DMS153 treated with DMSO at 0.1 percent for 48 hours (cell line): ENCODE measurements around the gene PEX10.
"Not testable (repeated sequence)": the region's sequence is repeated elsewhere in the genome, so short reads cannot be mapped to it uniquely, and the experiment has no call there.

Experiments used
- DNase-seq: peaks from one replicate; lab custom pipeline; 2025; ENCODE audit not compliant: unreplicated experiment; lab: John Stamatoyannopoulos, UW

Gene PEX10

DNA sequence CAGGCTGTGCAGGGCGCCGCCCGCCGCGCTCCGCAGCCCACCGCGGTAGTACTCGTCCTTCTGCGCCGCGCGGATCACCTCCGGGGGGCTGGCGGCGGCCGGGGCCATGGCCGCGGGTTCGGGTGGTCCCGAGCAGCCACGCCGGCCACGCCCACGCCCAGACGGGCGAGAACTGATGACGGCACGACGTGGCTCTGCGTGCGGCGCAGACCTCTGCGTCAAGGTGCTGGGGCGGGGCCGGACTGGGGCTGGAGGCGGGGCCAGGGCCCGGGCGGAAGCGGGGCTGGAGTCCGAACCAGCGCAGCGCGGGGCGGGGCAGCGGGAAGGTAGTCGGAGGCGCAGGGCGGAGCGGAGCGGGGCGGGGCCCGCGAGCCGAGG lies at the start of gene PEX10:
Gene PEX10, minus strand, starts transcription at position 170 of the 378 bp plus-strand sequence. Its CDS starts 62 bp downstream, at position 108.
- DNase-seq: peak; percentile 99

DNA sequence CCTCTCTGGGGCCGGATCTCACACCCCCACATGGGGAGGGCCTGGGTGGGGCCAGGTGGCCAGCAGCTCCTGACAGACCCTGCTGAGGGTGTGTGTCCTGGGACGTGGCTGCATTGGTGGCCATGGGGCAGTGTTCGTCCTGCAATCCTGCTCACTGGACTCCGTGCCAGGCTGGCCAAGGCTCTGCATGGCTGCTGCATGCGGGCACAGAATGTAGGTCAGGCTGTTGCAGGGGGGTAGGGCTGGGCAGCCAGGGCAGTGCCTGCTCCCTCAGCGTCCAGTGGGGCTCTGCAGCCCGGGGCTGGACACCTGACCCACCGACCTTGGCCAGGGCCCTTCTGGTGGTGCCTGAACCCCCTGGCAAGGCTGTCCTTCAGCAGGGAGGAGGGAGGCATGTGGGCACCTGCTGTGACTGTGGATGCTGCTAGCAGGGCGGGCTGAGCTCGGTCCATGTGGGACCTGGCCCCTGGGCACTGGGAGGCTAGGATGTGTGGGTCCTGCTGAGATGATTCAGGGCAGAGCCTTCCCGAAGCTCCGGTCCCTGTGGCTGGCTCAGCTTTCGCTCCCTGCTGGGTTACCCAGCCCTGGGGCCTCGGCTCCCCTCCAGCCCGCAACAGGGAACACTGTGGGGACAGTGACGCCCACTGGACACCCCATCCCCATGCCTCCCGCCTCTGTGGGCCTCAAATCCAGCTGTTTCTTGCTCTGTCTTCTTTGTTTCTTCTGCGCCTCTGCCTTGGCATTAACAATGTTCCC lies 48.8 kb upstream of the PEX10 start:
- DNase-seq: no peak

DNA sequence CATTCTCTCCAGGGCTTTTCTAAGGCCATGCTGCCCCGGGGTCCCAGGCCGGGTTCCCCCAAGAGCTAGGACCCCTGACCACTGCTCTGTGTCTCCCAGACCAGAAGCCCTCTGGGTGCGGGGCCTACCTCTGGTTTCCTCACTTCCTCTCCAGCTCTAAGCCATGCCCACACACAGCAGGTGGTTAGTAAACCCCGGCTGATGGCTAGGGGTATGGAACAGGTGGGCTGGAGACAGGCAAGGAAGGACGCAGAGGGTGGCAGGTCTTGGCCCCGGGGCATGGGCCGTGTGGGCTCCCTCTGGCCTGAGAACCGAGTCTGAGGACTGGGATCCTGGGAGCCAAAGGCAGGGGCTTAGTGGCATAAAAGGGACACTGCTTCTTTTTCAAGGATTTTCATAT lies 47.8 kb upstream of the PEX10 start:
- DNase-seq: no peak

DNA sequence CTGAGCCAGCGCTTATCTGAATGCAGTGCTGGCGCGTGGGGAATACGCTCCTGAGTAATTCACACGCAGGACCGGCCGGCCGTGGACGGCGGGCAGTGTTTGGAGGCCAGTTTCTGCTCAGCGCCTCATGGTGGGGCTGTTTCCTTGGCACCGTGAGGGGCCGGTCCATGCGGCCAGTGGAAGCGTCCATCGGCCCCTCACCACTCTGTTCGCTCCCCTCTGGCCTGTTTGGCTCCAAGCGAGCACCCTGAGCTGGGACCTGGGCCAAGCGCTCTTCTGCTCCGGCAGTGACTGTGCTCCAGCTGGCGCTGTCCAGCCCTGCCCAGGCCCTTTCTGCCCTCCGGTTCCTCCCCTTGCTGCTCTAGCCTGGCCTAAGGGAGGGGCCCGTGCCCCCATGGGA lies 47.4 kb upstream of the PEX10 start:
- DNase-seq: no peak

DNA sequence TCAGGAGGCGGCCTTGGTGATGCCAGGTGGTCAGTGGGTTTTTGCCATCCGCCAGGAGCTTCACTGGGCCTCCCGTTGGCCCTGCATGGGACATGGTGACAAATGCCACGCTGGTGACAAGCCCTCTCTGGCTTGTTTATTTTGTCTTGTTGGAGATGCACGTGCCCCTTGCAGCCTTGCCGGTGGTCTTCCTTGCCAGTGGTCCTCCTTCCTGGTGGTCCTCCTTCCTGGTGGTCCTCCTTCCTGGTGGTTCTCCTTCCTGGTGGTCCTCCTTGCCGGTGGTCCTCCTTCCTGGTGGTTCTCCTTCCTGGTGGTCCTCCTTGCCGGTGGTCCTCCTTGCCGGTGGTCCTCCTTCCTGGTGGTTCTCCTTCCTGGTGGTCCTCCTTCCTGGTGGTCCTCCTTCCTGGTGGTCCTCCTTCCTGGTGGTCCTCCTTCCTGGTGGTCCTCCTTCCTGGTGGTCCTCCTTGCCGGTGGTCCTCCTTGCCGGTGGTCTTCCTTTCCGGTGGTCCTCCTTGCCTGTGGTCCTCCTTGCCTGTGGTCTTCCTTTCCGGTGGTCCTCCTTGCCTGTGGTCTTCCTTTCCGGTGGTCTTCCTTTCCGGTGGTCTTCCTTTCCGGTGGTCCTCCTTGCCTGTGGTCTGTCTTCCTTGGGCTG lies 46.9 kb upstream of the PEX10 start:
- not testable (repeated sequence) for DNase-seq

DNA sequence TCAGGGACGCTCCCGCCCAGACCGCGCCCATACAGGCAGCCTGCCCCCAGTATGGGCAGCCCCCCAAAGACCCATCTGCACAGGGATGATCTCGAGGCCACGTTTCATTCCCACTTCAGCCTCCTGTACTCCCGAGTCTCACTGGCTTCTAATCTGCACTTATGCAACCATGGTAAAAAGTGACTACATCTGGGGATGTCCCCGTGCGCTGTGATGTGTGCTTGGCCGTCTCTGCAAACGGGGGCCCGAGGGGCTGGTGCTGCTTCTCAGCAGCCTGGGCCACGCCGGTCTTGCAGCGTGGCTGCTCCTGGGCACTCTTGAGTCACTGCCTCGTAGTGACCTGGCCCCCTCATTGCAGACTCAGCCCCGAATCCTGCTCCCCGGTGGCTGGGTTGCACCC lies 46.3 kb upstream of the PEX10 start:
- no peak for DNase-seq

DNA sequence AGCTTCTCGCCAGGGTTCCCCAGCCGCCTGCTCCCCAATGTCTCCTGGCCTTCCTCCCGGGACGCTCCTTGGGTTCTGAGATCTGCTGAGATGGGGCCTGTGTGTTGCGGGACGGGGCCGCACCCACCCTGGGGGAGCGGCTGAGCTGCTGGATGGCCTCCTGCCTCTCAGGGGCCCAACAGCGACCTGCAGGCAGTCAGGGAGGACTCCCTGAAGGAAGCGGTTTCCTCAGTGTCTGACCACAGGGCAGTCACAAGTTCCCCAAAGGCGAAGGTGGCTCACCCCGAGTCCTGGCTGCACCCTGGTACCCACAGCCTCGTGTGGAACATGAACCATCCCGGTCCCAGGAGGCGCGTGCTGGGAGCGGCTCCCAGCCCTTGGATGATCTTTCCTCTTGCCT lies 45.1 kb upstream of the PEX10 start:
- DNase-seq: no peak

DNA sequence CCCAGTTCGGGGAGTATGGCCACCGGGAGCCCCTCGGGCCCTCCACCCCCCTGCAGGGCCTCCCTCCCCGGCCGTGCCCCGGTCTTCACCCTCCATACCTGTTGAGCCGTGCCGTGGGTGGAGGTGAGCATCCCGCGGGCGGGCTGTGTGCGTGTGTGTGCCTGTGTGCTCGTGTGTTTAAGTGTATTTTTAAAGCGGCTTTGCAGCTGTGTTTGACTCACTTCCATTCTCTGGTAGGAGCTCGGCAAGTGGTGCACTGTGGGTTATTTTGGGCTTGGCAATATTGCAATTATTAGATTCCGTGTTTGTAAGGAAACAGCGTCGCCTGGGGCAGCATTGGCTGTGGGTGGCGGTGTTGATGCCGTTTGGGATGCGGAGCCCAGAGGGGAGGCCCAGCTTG lies 43.4 kb upstream of the PEX10 start:
- no peak for DNase-seq

DNA sequence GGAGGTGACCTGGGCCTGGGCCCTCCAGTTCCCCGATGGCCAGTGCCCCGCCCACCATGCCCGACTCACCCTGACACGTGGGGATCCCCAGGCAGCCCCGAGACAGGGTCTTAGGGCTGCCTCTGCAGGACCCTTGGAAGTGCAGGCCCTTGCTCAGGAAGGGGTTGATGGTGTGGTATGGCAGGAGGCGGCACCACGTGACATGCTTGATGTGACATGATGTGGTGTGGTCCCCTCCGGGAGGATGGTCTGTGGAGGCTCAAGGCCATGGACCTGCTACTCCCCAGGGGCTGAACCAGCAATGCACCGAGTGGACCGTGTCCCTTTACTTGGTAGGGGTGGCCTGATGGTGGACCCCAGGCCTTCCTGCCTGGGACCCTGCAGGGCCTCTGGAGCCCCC lies 41.9 kb upstream of the PEX10 start:
- DNase-seq: no peak

DNA sequence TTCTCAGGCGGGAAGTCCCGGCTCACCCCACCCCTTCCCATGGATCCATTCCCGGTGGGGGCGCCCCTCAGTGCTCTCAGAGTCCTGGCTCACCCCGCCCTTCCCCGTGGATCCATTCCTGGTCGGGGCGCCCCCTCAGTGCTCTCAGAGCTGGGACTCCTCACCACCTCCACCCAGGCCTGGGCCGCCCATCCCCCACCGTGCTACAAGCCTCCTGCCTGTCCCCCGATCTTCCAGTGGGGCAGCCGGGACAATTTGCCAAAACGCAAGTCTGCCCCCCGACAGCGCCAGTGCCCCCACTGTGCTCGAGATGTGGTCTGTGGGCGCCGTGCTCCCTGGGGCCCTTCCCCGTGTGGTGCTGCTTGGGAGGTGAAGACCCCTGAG lies 40.6 kb upstream of the PEX10 start:
- no peak for DNase-seq

DNA sequence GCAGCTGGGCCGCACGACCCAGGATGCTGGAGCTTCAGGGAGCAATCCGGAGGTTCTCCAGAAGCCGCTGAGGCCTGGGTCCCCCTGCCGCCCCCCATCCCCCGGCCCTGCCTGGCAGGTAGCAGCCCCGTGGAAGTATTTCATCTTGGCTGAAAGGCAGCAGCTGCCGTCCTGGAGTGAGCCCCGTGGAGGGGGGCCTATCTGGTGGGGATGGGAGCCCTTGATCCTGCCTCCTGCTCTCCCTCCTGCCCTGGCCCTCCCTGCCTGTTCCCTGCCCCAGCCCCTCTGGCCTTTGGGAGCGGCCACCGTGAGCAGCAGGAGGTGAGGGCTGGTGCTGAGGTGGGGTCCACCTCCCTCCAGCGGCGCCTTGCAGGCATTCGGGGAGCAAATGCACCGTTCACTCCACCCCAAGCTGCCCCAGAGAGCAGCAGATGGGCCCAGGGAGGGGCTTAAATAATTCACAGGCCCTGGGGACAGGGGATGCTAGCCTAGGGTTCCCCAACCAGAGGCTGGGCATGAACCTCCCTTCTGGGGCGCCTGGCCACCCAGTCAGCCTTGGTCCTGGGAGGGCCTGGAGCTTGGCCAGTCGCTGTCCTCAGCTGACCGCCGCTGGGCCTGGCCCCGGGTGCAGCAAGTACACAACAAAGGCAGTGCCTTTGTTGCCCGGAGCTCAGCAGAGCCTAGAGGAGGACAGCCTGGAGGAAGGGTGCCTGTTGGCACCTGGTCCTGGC lies 40.0 kb upstream of the PEX10 start:
- DNase-seq: no peak

DNA sequence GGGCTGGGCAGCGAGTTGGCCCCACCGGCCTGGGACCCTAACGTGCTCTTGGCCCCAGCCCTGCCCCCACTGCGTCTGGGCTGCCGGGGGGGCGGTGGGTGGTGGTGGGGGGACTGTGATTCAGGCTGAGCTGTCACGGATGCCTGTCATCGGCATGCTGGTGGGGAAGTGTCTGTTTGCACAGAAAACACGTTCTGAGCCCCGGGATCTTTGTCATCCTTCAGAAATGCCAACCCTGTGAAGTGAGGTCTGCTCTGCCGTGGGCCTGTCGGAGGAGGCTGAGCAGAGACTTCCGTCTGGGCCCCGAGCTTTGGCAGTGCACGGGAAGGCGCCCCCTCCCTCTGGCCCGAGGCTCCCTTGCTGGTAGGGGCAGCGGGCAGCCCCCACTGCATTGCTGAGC lies 39.4 kb upstream of the PEX10 start:
- no peak for DNase-seq

DNA sequence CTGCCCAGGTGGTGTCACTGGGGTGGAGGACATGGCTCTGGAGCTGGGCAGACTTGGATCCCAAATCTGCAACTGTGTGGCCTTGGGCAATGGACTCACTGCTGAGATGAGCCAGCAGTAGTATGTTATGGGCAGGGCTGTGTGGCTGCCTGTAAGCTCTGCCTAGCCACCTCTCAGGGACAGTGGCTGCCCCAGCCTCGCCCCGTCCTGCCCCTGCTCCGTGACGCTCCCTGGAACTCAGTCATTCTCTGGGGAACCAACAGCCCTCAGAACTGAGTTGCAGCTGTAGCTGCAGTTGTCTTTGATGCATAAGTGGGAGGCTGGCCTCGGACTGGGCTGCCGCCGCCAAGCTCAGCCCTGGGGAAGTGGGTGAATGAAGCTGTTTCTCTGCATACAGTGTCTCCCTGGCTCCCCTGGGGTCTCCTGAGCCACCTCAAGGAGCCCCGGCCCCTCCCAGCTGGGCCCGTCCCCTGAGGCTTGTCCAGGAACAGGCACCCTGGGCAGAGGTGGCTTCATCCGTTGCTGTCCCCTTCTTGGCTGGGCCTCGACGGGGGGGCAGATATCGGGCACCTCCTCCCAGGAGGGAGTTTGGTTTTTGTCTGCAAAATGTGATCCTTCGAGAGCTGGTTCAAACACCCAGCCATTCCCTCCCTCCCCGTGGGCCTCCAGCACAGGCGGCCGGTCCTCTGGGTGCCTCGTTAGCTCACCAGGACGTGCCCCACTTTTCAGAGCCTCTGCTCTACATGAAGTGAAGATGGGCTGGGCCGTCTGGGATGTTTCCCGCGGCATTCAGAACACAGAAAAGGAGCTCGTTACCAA lies 37.5 kb upstream of the PEX10 start:
- DNase-seq: no peak

DNA sequence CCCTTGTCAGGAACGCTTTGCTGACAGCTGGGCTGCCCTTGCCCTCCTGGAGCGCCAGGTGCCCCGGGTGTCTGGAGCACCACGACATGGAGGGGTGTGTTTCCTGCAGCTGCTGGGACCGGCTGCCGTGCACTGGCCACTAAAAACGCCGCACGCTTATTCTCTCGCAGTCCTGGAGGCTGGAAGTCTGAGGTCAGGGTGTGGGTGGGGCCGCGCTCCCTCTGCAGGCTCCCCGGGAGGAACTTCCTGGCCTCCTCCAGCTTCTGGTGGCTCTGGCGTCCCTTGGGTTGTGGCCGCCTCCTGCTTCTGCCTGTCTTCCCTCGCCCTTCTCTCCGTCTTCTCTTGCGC lies 35.7 kb upstream of the PEX10 start:
- peak; percentile 32 for DNase-seq

DNA sequence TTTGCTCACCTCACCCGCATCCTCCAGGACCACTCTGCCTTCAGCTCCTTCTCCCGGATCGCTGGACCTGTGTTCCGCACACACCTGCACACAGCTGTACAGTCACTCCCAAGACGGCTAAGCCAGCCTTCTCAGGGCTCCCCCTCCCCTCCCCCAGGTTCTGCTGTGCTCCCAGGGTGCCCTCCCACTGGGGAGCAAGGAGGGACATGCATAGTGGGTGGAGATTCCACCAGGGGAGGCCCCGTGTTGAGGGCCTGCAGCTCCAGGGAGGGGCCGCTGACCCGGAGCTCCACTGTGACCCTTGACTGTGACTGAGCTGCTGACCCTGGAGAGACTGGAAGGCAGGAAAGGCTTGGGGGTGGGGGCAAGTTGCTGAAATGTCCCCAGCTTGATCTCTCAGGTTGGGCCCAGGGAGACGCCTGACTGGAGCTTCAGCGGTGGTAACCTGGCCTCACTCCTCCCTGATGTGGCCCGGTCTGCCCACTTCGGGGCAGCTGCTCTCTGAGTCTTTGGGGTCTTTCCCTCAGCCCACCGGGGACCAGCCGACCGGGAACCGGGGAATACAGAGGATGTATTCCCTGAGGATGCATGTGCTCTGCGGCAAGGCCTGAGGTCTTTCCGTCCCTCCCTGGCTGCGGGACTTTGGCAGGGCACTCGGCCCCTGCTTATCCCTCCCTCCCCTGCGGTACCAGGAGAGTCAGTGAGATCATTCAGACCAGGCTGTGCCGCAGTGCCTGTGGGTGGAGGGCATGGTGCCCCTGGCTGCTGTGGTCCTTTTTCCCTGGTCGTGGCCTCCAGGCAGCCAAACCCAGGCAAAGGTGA lies 35.1 kb upstream of the PEX10 start:
- DNase-seq: no peak

DNA sequence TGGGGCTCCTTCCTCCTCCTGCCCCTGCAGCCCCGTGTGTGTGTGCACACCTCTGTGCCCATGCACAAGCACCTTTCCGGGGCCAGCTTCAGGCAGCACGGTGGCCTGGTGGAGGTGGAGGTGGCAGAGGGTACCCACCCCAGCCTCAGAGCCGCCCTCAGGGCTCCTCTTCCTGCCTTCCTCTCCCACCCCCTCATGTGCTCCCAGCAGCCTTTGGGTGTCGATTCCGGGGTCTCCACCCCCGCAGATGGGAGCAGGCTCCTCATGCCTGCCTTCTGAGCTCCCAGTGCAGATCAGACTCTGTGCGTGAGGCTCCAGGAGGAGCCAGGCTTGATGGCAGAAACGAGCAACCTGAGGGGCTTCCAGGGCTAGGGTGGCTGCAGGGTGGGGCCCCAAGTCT lies 34.5 kb upstream of the PEX10 start:
- no peak for DNase-seq

DNA sequence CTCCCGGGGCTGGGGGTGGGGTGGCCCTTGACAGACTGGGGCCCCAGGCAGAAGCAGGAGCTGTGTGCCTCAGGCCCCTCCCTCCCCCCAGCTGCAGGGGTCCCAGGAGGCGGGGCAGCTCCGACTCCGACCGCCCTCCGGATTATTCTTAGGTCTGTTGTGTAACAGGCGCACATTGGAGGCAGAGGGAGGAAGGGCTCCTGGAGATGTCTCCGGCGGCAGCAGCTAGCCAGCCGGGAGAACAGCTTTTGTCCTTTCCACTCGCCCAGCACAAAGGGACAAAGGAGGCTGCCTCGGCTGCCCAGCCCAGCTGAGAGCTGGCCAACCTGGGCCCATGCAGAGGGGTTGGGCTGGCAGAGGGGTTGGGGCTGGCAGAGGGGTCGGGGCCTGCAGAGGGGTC lies 34.0 kb upstream of the PEX10 start:
- DNase-seq: no peak

DNA sequence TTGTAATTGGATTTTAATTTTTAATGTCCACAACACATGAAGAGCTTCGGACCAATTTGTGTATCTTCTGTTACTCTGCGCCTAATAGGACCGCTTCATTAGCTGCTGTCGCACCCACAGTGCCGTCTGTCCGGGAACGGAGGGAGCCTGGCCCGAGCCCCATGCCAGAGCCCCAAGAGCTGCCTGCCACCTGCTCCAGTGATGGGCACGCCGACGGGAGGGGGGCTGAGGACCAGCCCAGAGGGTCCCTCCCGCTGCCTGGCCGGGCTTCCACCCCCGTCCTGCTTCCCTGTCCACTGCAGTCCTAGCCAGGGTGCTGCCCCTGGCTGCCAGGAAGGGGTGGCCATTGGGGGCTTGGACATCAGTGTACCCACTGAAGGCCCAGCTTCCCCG lies 33.5 kb upstream of the PEX10 start:
- DNase-seq: no peak

DNA sequence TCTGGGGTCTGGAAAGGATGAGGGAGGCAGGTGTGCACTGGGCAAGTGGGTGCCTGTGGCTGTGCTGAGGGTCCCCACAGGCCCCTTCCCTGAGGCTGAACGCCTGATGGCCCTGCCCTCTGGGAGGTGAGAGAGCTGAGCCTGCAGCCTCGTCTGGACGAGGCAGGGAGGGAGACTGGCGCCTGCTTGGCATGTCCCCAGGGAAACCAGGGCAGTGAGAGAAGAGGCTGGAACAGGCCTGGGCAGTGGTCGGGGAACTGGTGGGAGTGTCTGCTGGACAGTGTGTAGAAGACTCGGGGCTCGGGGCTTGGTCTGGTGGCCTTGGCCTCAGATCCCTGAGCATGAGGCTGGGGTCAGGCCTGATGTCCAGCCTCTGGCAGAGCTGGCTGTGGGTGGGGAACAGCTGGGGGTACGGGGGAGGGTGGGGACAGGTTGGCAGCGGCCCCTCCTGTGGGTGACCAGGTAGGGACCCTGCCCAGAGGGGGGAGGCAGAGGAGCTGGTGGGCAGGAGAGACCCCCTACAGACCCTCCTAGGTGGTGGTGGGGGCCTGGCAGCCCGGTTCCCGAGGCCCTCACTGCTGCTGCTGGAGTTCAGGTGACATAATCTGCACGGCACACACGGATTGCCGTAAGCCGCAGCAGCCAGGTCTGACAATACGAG lies 32.9 kb upstream of the PEX10 start:
- DNase-seq: no peak

DNA sequence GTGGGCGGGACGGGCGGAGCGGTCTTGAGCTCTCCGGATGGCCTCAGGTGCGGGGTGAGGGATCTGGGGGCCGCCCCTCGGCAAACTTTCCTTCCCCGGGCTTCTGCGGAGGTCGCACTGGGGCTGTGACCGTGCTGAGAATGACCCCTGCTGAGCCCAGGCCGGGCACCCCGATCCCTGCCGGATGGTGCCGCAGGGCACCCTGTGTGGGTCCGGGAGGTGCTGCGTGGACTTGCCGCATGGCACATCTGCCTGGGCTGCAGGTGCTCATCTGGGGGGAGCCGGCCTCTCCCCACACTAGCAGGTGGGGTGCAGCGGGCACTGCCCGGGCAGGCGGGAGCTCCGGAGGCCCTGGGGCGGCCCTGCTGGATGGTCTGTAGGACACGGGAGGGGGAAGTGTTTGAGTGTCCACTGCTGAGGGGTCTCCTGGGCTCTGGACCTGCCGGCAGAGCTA lies 31.8 kb upstream of the PEX10 start:
- DNase-seq: no peak
